GM18858 (cell line): Measurements from ENCODE around the gene MRPL27.

Source experiments
- ATAC-seq: cut with Tn5 transposase; IDR thresholded peaks from one replicate; pipeline ENCODE4 v1.9.1; 2021; ENCODE audit not compliant: unreplicated experiment

Gene MRPL27

GRCh38 chr17:50361561-50362480 lies 11.2 kb downstream of the MRPL27 start:
- no peak for ATAC-seq

GRCh38 chr17:50360486-50361115 lies 12.4 kb downstream of the MRPL27 start:
- no peak for ATAC-seq

- ATAC-seq, result no peak
These were observed 13.0 kb downstream of the MRPL27 start for GRCh38 chr17:50359998-50360461.

GRCh38 chr17:50359005-50359699 lies 13.8 kb downstream of the MRPL27 start:
- no peak for ATAC-seq

- no peak for ATAC-seq
These were observed 14.8 kb downstream of the MRPL27 start for GRCh38 chr17:50358177-50358576.

- ATAC-seq, result no peak
These were observed 16.0 kb downstream of the MRPL27 start for GRCh38 chr17:50356892-50357510.

- ATAC-seq, result no peak
These were observed 16.6 kb downstream of the MRPL27 start for GRCh38 chr17:50356418-50356817.

- ATAC-seq, result no peak
These were observed 17.2 kb downstream of the MRPL27 start for GRCh38 chr17:50355701-50356341.

- ATAC-seq, result no peak
These were observed 17.7 kb downstream of the MRPL27 start for GRCh38 chr17:50355336-50355700.

- no peak for ATAC-seq
These were observed 18.2 kb downstream of the MRPL27 start for GRCh38 chr17:50354776-50355175.

GRCh38 chr17:50354198-50354597 lies 18.8 kb downstream of the MRPL27 start:
- no peak for ATAC-seq

- ATAC-seq, result no peak
These were observed 19.3 kb downstream of the MRPL27 start for GRCh38 chr17:50353600-50354195.

GRCh38 chr17:50352693-50353599 lies 20.0 kb downstream of the MRPL27 start:
- no peak for ATAC-seq

- ATAC-seq, result no peak
These were observed 20.8 kb downstream of the MRPL27 start for GRCh38 chr17:50352072-50352692.

GRCh38 chr17:50350733-50351132 lies 22.3 kb downstream of the MRPL27 start:
- no peak for ATAC-seq

- no peak for ATAC-seq
These were observed 23.8 kb downstream of the MRPL27 start for GRCh38 chr17:50349243-50349600.

GRCh38 chr17:50348522-50349242 lies 24.3 kb downstream of the MRPL27 start:
- ATAC-seq, result no peak

- ATAC-seq, result no peak
These were observed 25.1 kb downstream of the MRPL27 start for GRCh38 chr17:50347894-50348291.
